ENCODE results near the gene KLHL2.

DNA sequence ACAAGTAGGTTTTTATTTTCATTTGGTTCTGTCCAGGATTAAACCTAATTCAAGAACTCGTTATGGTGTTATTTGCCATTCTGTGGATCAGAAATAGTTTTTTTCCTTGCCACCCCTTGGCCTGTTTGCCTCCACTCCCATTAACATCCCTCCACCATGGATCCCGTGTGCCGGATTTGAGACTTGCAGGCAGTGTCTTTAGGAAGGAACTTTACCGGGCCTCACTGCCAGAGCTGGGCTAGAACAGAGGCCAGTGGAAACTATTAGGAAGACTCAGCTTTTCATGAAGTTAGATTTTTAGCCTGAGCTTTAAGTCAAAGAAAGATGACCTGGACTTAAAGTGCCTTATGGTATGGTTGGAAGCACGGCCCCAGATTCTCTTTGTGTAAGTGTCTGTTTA, 2.4 kb downstream of the KLHL2 start:
- TF ChIP-seq, protein P1, sequence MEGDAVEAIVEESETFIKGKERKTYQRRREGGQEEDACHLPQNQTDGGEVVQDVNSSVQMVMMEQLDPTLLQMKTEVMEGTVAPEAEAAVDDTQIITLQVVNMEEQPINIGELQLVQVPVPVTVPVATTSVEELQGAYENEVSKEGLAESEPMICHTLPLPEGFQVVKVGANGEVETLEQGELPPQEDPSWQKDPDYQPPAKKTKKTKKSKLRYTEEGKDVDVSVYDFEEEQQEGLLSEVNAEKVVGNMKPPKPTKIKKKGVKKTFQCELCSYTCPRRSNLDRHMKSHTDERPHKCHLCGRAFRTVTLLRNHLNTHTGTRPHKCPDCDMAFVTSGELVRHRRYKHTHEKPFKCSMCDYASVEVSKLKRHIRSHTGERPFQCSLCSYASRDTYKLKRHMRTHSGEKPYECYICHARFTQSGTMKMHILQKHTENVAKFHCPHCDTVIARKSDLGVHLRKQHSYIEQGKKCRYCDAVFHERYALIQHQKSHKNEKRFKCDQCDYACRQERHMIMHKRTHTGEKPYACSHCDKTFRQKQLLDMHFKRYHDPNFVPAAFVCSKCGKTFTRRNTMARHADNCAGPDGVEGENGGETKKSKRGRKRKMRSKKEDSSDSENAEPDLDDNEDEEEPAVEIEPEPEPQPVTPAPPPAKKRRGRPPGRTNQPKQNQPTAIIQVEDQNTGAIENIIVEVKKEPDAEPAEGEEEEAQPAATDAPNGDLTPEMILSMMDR (IDR thresholded peaks at IDR 0.05), result no peak
- TF ChIP-seq POLR2A (IDR thresholded peaks at IDR 0.05), result no peak
